H1 (cell line): ENCODE data around the gene EXOSC7. TPM values are rescaled to one million over a fixed set of nuclear protein-coding genes. Genes with fewer than 3 reads are reported as not detected.

ENCODE experiments used
- FOSL1 ChIP-seq: IDR thresholded peaks from 2 replicates; pipeline ENCODE4 v1.6.1; 2011; ENCODE audit warnings: mild to moderate bottlenecking, low read depth, low read length, moderate library complexity; ENCODE audit not compliant: insufficient read depth
- JUND ChIP-seq: IDR thresholded peaks from 2 replicates; pipeline ENCODE4 v1.6.1; 2011; ENCODE audit warnings: mild to moderate bottlenecking, improper control_type of control experiment, low read length
- KDM4A ChIP-seq: IDR thresholded peaks from one replicate; pipeline ENCODE4 v1.7.1; 2012; ENCODE audit warnings: low read depth, mild to moderate bottlenecking, moderate library complexity, low read length, inconsistent platforms; ENCODE audit not compliant: severe bottlenecking
- KDM5A ChIP-seq: fragments of 200-600 bp; IDR thresholded peaks from 2 replicates; pipeline ENCODE4 v1.7.1; 2012; ENCODE audit warnings: mild to moderate bottlenecking, low read length, inconsistent platforms, mixed read lengths
- NANOG ChIP-seq: IDR thresholded peaks from 2 replicates; pipeline ENCODE4 v1.6.1; 2011; ENCODE audit warnings: low read length, low read depth, mild to moderate bottlenecking, inconsistent platforms; ENCODE audit not compliant: insufficient read depth, poor library complexity, severe bottlenecking
- RXRA ChIP-seq: IDR thresholded peaks from 2 replicates; pipeline ENCODE4 v1.6.1; 2011; ENCODE audit warnings: low read depth, mild to moderate bottlenecking, low read length, moderate library complexity; ENCODE audit not compliant: insufficient read depth
- SUZ12 ChIP-seq: fragments of 200-600 bp; sonication (generic); IDR thresholded peaks from 2 replicates; pipeline ENCODE4 v1.6.1; 2012; ENCODE audit warnings: mild to moderate bottlenecking, inconsistent platforms, low read length, moderate library complexity, mixed read lengths
- TAF7 ChIP-seq: optimal IDR thresholded peaks from 2 replicates; pipeline ENCODE3; 2011; ENCODE audit warnings: low read depth, mild to moderate bottlenecking, inconsistent platforms, low read length, moderate library complexity, borderline replicate concordance
- ZNF274 ChIP-seq: IDR thresholded peaks from 2 replicates; pipeline ENCODE4 v1.7.0; 2012; ENCODE audit warnings: low read length, borderline replicate concordance; ENCODE audit errors: extremely low read depth
- polyA plus RNA-seq, 7 experiments: library from polyadenylated mRNA; depleted of rRNA in 3 of 7; stranded (reverse) in 5 of 7; unstranded in 2 of 7; fragments of >200 nt in 5 of 7; fragments of 200-250 nt in 2 of 7; gene quantifications; 1 replicate in 5 of 7; 2 replicates in 1 of 7; 4 replicates in 1 of 7; pipeline versions ENCODE4 v1.2.1 to v1.2.3, GENCODE V29; 2011 to 2013; ENCODE audit warnings: missing spikeins in 2 of 7, mixed read lengths in 2 of 7
- total RNA-seq: library from RNA; stranded (reverse); fragmentation: NEBNext Ultra II Directional; extraction: Animal tissue kit (Norgen Biotek cat#: 25700); gene quantifications from 2 replicates; pipeline ENCODE4 v1.2.1, GENCODE V29; 2021

The EXOSC7 gene
- total and polyA plus RNA-seq, 2 of the 8 experiments (the other 6 are each of a cell fraction or from before 2014, with no cell fraction given): 92.7 to 94.5 TPM

DNA sequence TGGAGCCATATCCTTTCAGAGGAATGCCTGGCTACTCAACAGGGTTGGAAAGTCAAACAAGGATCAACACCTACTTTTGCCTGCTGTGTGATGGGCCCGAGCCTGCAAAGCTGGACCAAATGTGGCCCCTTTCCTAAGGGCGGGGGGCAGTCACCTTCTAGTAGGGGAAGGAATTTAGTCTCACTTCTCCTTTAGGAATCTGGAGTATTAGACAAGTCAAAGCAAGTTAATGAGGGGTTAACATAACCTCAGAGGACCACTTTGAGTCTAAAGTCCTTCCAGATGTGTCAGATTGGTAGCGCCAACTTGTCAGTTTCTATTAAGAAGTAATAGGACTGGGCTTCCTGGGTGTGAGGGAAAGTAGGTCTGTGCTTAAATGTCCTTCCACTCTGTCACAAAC is 6.8 kb downstream of the EXOSC7 start (continued):
- TF ChIP-seq NANOG (no peak), KDM5A (no peak), KDM4A (no peak), RXRA (no peak), JUND (no peak), FOSL1 (no peak), ZNF274 (no peak), TAF7 (no peak), SUZ12 (no peak)
